ENCODE data around the gene ATP5MG. TPM values are rescaled to one million over a fixed set of nuclear protein-coding genes. Genes with fewer than 3 reads are reported as not detected.

The ATP5MG gene
- total and polyA plus RNA-seq, 2 of the 8 experiments (the other 6 are each of a cell fraction or from before 2014, with no cell fraction given), result 237 to 464 TPM

DNA sequence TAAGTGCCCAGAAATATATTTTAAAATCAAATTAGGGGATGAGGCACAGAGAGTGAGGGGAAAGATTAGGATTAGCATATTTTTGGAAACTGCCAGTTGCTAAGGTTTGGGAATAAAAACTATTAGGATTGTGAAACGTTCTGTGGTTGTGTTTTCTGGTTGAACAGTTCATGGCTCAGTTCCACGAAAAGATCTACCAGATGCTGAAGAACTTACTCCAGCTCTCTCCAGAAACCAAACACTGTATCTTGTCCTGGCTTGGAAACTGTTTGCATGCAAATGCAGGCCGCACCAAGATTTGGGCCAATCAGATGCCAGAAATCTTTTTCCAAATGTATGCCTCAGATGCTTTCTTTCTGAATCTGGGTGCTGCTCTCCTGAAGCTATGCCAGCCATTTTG lies 26.7 kb upstream of the ATP5MG start:
- no peak overlapping the region for H4K91ac ChIP-seq (replicated peaks; ENCODE audit: insufficient read length, low read length)
- no peak overlapping the region for H2AK5ac ChIP-seq (ENCODE audit: low read depth, low read length)
- ChIA-PET POLR2A (ENCODE audit: partially characterized antibody) (interaction anchor here (1.7 to 2.4 kb wide), 3 partner anchors 10 to 17 kb away, joined by 4 to 12 read pairs (median 9); partner anchors contain the start of gene UBE4A), CTCF (ENCODE audit: partially characterized antibody) (interaction anchor here (0.8 to 1.7 kb wide), 3 partner anchors 11 to 102 kb away, joined by 3 to 5 read pairs (median 4); no protein-coding TSS in a partner anchor)
- WGBS, 2 experiments (ENCODE audit: extremely low coverage in 1 of 2, insufficient coverage in 1 of 2, insufficient read length in 1 of 2, insufficient replicate concordance in 2 of 2, low coverage in 1 of 2, low lambda C conversion rate in 2 of 2, missing lambda C conversion rate in 1 of 2), result 84% methylated on average over 3 of the region's 3 CpGs; no CpG with 5 or more reads in 1 of the 2 experiments
- H3K23ac ChIP-seq (ENCODE audit: insufficient read length), result no peak overlapping the region
- H3K27me3 ChIP-seq (replicated peaks in 1 of 4; ENCODE audit: control insufficient read depth in 3 of 4, extremely low read depth in 1 of 4, insufficient read depth in 3 of 4, low read length in 3 of 4), result no peaks in the 10 kb centered on the region
- no peak overlapping the region for H2BK12ac ChIP-seq (ENCODE audit: low read depth, low read length)
- H3K56ac ChIP-seq (replicated peaks; ENCODE audit: insufficient read length, low read depth, low read length), result no peak overlapping the region
- H4K5ac ChIP-seq (ENCODE audit: insufficient read length, low read depth, low read length), result no peak overlapping the region
- H3K9me3 ChIP-seq (ENCODE audit: insufficient read depth in 2 of 2, low read depth in 1 of 2, low read length in 1 of 2), result no peaks in the 10 kb centered on the region
- H2BK20ac ChIP-seq (ENCODE audit: low read length), result no peak overlapping the region
- peaks cover 0 to 2% of the 10 kb centered on the region in 2 experiments for H4K20me1 ChIP-seq (replicated peaks in 1 of 2; ENCODE audit: control insufficient read depth in 1 of 2, insufficient read depth in 2 of 2, low read length in 2 of 2)
- no peak overlapping the region for H3K14ac ChIP-seq (ENCODE audit: insufficient read length)
- no peak overlapping the region for H3K4me3 ChIP-seq (ENCODE audit: extremely low read depth in 1 of 4, insufficient read depth in 2 of 4, low read depth in 3 of 4, low read length in 4 of 4)
- no peak overlapping the region for H3K4me2 ChIP-seq (ENCODE audit: insufficient read depth in 1 of 2, low read depth in 2 of 2, low read length in 2 of 2)
- no peak overlapping the region for H2BK5ac ChIP-seq (ENCODE audit: low read depth, low read length)
- H3K79me1 ChIP-seq (ENCODE audit: low read depth, low read length), result no peaks in the 10 kb centered on the region
- H3K4ac ChIP-seq (replicated peaks; ENCODE audit: insufficient read length, low read depth, low read length), result no peak overlapping the region
- no peaks in the 10 kb centered on the region for H3K4me1 ChIP-seq (replicated peaks in 1 of 4; ENCODE audit: control insufficient read depth in 3 of 4, insufficient read depth in 4 of 4, low read length in 3 of 4)
- peaks cover 8 to 54% (median 35%) of the 10 kb centered on the region in 4 experiments for H3K36me3 ChIP-seq (ENCODE audit: control insufficient read depth in 2 of 4, insufficient read depth in 4 of 4, low read length in 3 of 4)
- no peaks in the 10 kb centered on the region for H3K79me2 ChIP-seq (ENCODE audit: control insufficient read depth in 1 of 2, insufficient read depth in 2 of 2, low read length in 2 of 2)
- H3K9ac ChIP-seq (replicated peaks in 1 of 4; ENCODE audit: extremely low read depth in 1 of 4, low read depth in 3 of 4, low read length in 3 of 4), result no peak overlapping the region
- no peak overlapping the region for H2BK15ac ChIP-seq (ENCODE audit: low read length)
- no peak for FAIRE-seq
- no peak overlapping the region for H2BK120ac ChIP-seq (replicated peaks; ENCODE audit: low read depth, low read length)
- no peak overlapping the region for H2AFZ ChIP-seq (ENCODE audit: low read length)
- no peak overlapping the region for H3K18ac ChIP-seq (ENCODE audit: extremely low read depth, low read length)
- no peak for DNase-seq (ENCODE audit: low read depth in 1 of 2, low spot score in 2 of 2)
- H3K27ac ChIP-seq (ENCODE audit: low read depth, low read length), result no peak overlapping the region
- H4K8ac ChIP-seq (ENCODE audit: extremely low read depth, insufficient read depth, low read length), result no peak overlapping the region
- no peaks in the 10 kb centered on the region for H3K23me2 ChIP-seq (ENCODE audit: low read depth, low read length)
- no peak for TF ChIP-seq POLR2AphosphoS5 (IDR thresholded peaks at IDR 0.05; ENCODE audit: low read depth, low read length)
- no peak for TF ChIP-seq SUZ12 (IDR thresholded peaks at IDR 0.05; ENCODE audit: low read length)
- TF ChIP-seq SIN3A (conservative IDR thresholded peaks at IDR 0.05 in 1 of 2, IDR thresholded peaks at IDR 0.05 in 1 of 2; ENCODE audit: low read depth in 1 of 2, low read length in 2 of 2), result no peak
- TF ChIP-seq, protein P1, sequence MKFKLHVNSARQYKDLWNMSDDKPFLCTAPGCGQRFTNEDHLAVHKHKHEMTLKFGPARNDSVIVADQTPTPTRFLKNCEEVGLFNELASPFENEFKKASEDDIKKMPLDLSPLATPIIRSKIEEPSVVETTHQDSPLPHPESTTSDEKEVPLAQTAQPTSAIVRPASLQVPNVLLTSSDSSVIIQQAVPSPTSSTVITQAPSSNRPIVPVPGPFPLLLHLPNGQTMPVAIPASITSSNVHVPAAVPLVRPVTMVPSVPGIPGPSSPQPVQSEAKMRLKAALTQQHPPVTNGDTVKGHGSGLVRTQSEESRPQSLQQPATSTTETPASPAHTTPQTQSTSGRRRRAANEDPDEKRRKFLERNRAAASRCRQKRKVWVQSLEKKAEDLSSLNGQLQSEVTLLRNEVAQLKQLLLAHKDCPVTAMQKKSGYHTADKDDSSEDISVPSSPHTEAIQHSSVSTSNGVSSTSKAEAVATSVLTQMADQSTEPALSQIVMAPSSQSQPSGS (IDR thresholded peaks at IDR 0.05; ENCODE audit: low read length), result no peak
- no peak for TF ChIP-seq TAF7 (optimal IDR thresholded peaks at IDR 0.05; ENCODE audit: borderline replicate concordance, low read depth, low read length)
- TF ChIP-seq SIX5 (IDR thresholded peaks at IDR 0.05; ENCODE audit: low read depth, low read length), result no peak
- TF ChIP-seq CHD1 (IDR thresholded peaks at IDR 0.05; ENCODE audit: low read depth, low read length), result no peak
- TF ChIP-seq TCF12 (IDR thresholded peaks at IDR 0.05; ENCODE audit: low read depth, low read length), result no peak
- TF ChIP-seq RBBP5 (IDR thresholded peaks at IDR 0.05; ENCODE audit: borderline replicate concordance, low read depth, low read length), result no peak
- TF ChIP-seq GTF2F1 (IDR thresholded peaks at IDR 0.05; ENCODE audit: borderline replicate concordance, low read depth, low read length), result no peak
- TF ChIP-seq SIRT6 (IDR thresholded peaks at IDR 0.05; ENCODE audit: low read length), result no peak
